Measurements from ENCODE around the gene CAT.
"Not testable (repeated sequence)": the region's sequence is repeated elsewhere in the genome, so short reads cannot be mapped to it uniquely, and the experiment has no call there.

The CAT gene

DNA sequence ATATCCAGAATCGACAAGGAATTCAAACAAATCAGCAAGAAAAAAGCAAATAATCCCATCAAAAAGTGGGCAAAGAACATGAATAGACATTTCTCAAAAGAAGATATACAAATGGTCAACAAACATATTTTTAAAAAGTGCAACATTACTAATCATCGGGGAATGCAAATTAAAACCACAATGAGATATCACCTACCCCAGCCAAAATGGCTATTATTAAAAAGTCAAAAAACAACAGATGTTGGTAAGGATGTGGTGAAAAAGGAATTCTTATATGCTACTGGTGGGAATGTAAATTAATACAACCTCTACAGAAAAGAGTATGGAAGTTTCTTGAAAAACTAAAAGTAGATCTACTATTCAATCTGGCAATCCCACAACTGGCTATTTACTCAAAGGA lies 13.9 kb upstream of the CAT start:
- no CpG with 5 or more reads among the region's 2 CpGs for WGBS (ENCODE audit: extremely low coverage, insufficient coverage, insufficient read length)
- H3K4me1 ChIP-seq (ENCODE audit: control insufficient read depth in 1 of 2, insufficient read depth in 2 of 2, low read length in 2 of 2); H3K18ac ChIP-seq (ENCODE audit: low read length); H3K14ac ChIP-seq (ENCODE audit: low read length); H4K12ac ChIP-seq (ENCODE audit: low read depth, low read length); H3K9ac ChIP-seq (ENCODE audit: low read length); H4K8ac ChIP-seq (ENCODE audit: low read depth, low read length); H2BK12ac ChIP-seq (ENCODE audit: low read length); H3K23ac ChIP-seq (ENCODE audit: low read length); H3K9me3 ChIP-seq (ENCODE audit: insufficient read depth, low read depth, low read length); H3K4me2 ChIP-seq (ENCODE audit: low read length); H3K79me2 ChIP-seq (ENCODE audit: control insufficient read depth, insufficient read depth, low read length, poor library complexity); H2BK5ac ChIP-seq (ENCODE audit: low read depth, low read length, poor library complexity); H3K27me3 ChIP-seq (ENCODE audit: insufficient read depth, low read length); H2AFZ ChIP-seq (ENCODE audit: insufficient read depth, low read length, poor library complexity); H3K79me1 ChIP-seq (ENCODE audit: low read length); H3K4me3 ChIP-seq (ENCODE audit: low read depth, low read length); DNase-seq; H3K36me3 ChIP-seq (ENCODE audit: control insufficient read depth in 1 of 2, insufficient read depth in 2 of 2, low read length in 2 of 2); H2BK120ac ChIP-seq (ENCODE audit: insufficient read depth, low read length, poor library complexity); H2AK5ac ChIP-seq (ENCODE audit: low read length); H3K27ac ChIP-seq (ENCODE audit: low read depth, low read length); H3K4ac ChIP-seq (ENCODE audit: low read depth, low read length); H4K91ac ChIP-seq (ENCODE audit: low read depth, low read length): not testable (repeated sequence)

DNA sequence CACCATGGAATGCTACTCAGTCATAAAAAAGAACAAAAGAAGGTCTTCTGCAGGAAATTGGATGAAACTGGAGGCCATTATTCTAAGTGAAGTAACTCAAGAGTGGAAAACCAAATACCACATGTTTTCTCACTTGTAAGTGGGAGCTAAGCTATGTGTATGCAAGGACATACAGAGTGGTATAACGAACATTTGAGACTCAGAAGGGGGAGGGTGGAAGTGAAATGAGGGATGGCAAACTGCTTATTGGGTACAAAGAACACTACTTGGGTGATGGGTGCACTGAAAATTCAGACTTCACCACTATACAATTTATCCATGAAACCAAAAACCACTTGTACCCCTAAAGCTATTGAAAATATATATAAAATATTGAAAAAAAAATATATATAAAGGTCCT lies 13.4 kb upstream of the CAT start:
- no peaks in the 10 kb centered on the region for H3K27me3 ChIP-seq (ENCODE audit: insufficient read depth, low read length)
- H3K27ac ChIP-seq (ENCODE audit: low read depth, low read length) = no peak overlapping the region
- DNase-seq = no peak
- no peak overlapping the region for H4K12ac ChIP-seq (ENCODE audit: low read depth, low read length)
- no peak overlapping the region for H3K4me2 ChIP-seq (ENCODE audit: low read length)
- no peak overlapping the region for H3K4me3 ChIP-seq (ENCODE audit: low read depth, low read length)
- no peaks in the 10 kb centered on the region for H3K79me1 ChIP-seq (ENCODE audit: low read length)
- H3K18ac ChIP-seq (ENCODE audit: low read length) = no peak overlapping the region
- H2BK120ac ChIP-seq (ENCODE audit: insufficient read depth, low read length, poor library complexity) = no peak overlapping the region
- H3K4me1 ChIP-seq (ENCODE audit: control insufficient read depth in 1 of 2, insufficient read depth in 2 of 2, low read length in 2 of 2) = no peaks in the 10 kb centered on the region
- H3K79me2 ChIP-seq (ENCODE audit: control insufficient read depth, insufficient read depth, low read length, poor library complexity) = no peaks in the 10 kb centered on the region
- no peak overlapping the region for H2BK12ac ChIP-seq (ENCODE audit: low read length)
- H3K4ac ChIP-seq (ENCODE audit: low read depth, low read length) = no peak overlapping the region
- WGBS (ENCODE audit: extremely low coverage, insufficient coverage, insufficient read length) = no CpG with 5 or more reads among the region's 1 CpG
- H4K91ac ChIP-seq (ENCODE audit: low read depth, low read length) = no peak overlapping the region
- no peak overlapping the region for H3K23ac ChIP-seq (ENCODE audit: low read length)
- no peak overlapping the region for H2BK5ac ChIP-seq (ENCODE audit: low read depth, low read length, poor library complexity)
- H3K9me3 ChIP-seq (ENCODE audit: insufficient read depth, low read depth, low read length) = peaks cover 5% of the 10 kb centered on the region
- H3K9ac ChIP-seq (ENCODE audit: low read length) = no peak overlapping the region
- H4K8ac ChIP-seq (ENCODE audit: low read depth, low read length) = no peak overlapping the region
- no peak overlapping the region for H2AFZ ChIP-seq (ENCODE audit: insufficient read depth, low read length, poor library complexity)
- no peak overlapping the region for H2AK5ac ChIP-seq (ENCODE audit: low read length)
- no peak overlapping the region for H3K14ac ChIP-seq (ENCODE audit: low read length)
- H3K36me3 ChIP-seq (ENCODE audit: control insufficient read depth in 1 of 2, insufficient read depth in 2 of 2, low read length in 2 of 2) = no peaks in the 10 kb centered on the region

DNA sequence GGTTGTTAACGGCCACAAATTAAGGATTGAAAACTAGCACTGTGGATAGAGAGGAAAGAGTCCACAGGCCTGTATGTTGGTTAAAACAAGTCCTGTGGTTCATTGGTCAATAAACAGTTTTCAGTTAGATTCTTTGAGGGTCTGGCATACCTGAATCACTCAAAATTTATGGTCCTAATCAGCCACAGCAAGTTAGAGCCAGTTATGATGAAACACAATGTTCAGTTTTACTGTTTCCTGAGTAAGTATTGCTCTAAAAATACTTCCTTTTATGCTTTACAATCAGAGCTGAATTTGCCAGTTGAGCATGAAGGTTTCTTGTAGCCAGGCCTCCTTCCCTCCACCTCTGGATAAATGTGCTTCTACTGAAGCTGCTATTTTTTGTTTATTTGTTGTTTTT lies 12.9 kb upstream of the CAT start:
- H4K8ac ChIP-seq (ENCODE audit: low read depth, low read length) = no peak overlapping the region
- H2BK120ac ChIP-seq (ENCODE audit: insufficient read depth, low read length, poor library complexity) = no peak overlapping the region
- no peak overlapping the region for H3K4ac ChIP-seq (ENCODE audit: low read depth, low read length)
- H4K91ac ChIP-seq (ENCODE audit: low read depth, low read length) = no peak overlapping the region
- no peaks in the 10 kb centered on the region for H3K27me3 ChIP-seq (ENCODE audit: insufficient read depth, low read length)
- H4K12ac ChIP-seq (ENCODE audit: low read depth, low read length) = no peak overlapping the region
- no peak overlapping the region for H3K9ac ChIP-seq (ENCODE audit: low read length)
- no peaks in the 10 kb centered on the region for H3K79me2 ChIP-seq (ENCODE audit: control insufficient read depth, insufficient read depth, low read length, poor library complexity)
- WGBS (ENCODE audit: extremely low coverage, insufficient coverage, insufficient read length) = no CpG with 5 or more reads among the region's 1 CpG
- H3K4me1 ChIP-seq (ENCODE audit: control insufficient read depth in 1 of 2, insufficient read depth in 2 of 2, low read length in 2 of 2) = no peaks in the 10 kb centered on the region
- H2BK5ac ChIP-seq (ENCODE audit: low read depth, low read length, poor library complexity) = no peak overlapping the region
- H3K36me3 ChIP-seq (ENCODE audit: control insufficient read depth in 1 of 2, insufficient read depth in 2 of 2, low read length in 2 of 2) = no peaks in the 10 kb centered on the region
- no peaks in the 10 kb centered on the region for H3K79me1 ChIP-seq (ENCODE audit: low read length)
- no peak overlapping the region for H3K4me2 ChIP-seq (ENCODE audit: low read length)
- no peak overlapping the region for H2AK5ac ChIP-seq (ENCODE audit: low read length)
- H3K14ac ChIP-seq (ENCODE audit: low read length) = no peak overlapping the region
- H3K23ac ChIP-seq (ENCODE audit: low read length) = no peak overlapping the region
- no peak overlapping the region for H3K4me3 ChIP-seq (ENCODE audit: low read depth, low read length)
- peaks cover 5% of the 10 kb centered on the region for H3K9me3 ChIP-seq (ENCODE audit: insufficient read depth, low read depth, low read length)
- no peak overlapping the region for H2AFZ ChIP-seq (ENCODE audit: insufficient read depth, low read length, poor library complexity)
- DNase-seq = no peak
- no peak overlapping the region for H2BK12ac ChIP-seq (ENCODE audit: low read length)
- no peak overlapping the region for H3K27ac ChIP-seq (ENCODE audit: low read depth, low read length)
- H3K18ac ChIP-seq (ENCODE audit: low read length) = no peak overlapping the region

DNA sequence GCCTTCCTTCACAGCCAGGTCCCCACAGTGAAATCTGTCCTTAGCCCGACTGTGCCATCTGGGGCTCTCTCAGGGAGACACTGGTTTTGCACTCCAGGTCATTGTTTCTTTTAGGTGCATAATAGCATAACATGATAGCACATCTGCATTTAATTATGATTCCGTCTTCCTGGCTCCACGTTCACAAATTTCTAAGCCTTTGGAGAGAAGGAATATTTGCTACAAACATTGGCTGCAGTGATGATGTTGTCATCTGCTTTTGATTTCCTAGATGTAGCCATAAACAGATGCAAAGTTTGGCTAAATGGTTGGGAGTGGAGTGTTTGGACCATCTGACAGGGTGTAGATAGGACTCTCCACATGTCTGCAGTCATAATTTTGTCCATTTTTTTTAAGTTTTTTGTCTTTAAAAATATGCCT lies 12.0 kb upstream of the CAT start:
- no peak overlapping the region for H4K12ac ChIP-seq (ENCODE audit: low read depth, low read length)
- no peak overlapping the region for H4K8ac ChIP-seq (ENCODE audit: low read depth, low read length)
- H2BK5ac ChIP-seq (ENCODE audit: low read depth, low read length, poor library complexity) = no peak overlapping the region
- no peak overlapping the region for H4K91ac ChIP-seq (ENCODE audit: low read depth, low read length)
- no peaks in the 10 kb centered on the region for H3K79me2 ChIP-seq (ENCODE audit: control insufficient read depth, insufficient read depth, low read length, poor library complexity)
- no peak overlapping the region for H2BK120ac ChIP-seq (ENCODE audit: insufficient read depth, low read length, poor library complexity)
- no CpG with 5 or more reads among the region's 3 CpGs for WGBS (ENCODE audit: extremely low coverage, insufficient coverage, insufficient read length)
- DNase-seq = no peak
- no peak overlapping the region for H3K27ac ChIP-seq (ENCODE audit: low read depth, low read length)
- no peak overlapping the region for H3K4ac ChIP-seq (ENCODE audit: low read depth, low read length)
- H3K9me3 ChIP-seq (ENCODE audit: insufficient read depth, low read depth, low read length) = peaks cover 5% of the 10 kb centered on the region
- H3K4me3 ChIP-seq (ENCODE audit: low read depth, low read length) = no peak overlapping the region
- H3K4me2 ChIP-seq (ENCODE audit: low read length) = no peak overlapping the region
- H3K14ac ChIP-seq (ENCODE audit: low read length) = no peak overlapping the region
- no peaks in the 10 kb centered on the region for H3K4me1 ChIP-seq (ENCODE audit: control insufficient read depth in 1 of 2, insufficient read depth in 2 of 2, low read length in 2 of 2)
- no peaks in the 10 kb centered on the region for H3K79me1 ChIP-seq (ENCODE audit: low read length)
- no peak overlapping the region for H3K9ac ChIP-seq (ENCODE audit: low read length)
- H3K36me3 ChIP-seq (ENCODE audit: control insufficient read depth in 1 of 2, insufficient read depth in 2 of 2, low read length in 2 of 2) = no peaks in the 10 kb centered on the region
- no peak overlapping the region for H2AFZ ChIP-seq (ENCODE audit: insufficient read depth, low read length, poor library complexity)
- no peaks in the 10 kb centered on the region for H3K27me3 ChIP-seq (ENCODE audit: insufficient read depth, low read length)
- no peak overlapping the region for H3K23ac ChIP-seq (ENCODE audit: low read length)
- H3K18ac ChIP-seq (ENCODE audit: low read length) = no peak overlapping the region
- no peak overlapping the region for H2BK12ac ChIP-seq (ENCODE audit: low read length)
- no peak overlapping the region for H2AK5ac ChIP-seq (ENCODE audit: low read length)
